Stimulated activated effector memory CD8-positive, alpha-beta T cell treated with anti-CD3 and anti-CD28 coated beads, Interleukin-12 subunit alpha, Interleukin-12 subunit beta, amount 100 ng/mL, for 72 hours (primary cell): ENCODE results near the gene TMEM178B.
"Not testable (repeated sequence)": the region's sequence is repeated elsewhere in the genome, so short reads cannot be mapped to it uniquely, and the experiment has no call there.

Source experiments
- ATAC-seq: fragments of 150-1000 bp; cut with Tn5 transposase; 2 replicates; pipeline ENCODE4 v1.10.0; 2021
- DNase-seq, 2 donors: peaks; one replicate each; pipeline ENCODE4 v3.0.0; 2021 to 2022; ENCODE audit warnings: low spot score in 2 of 2
- H3K27ac Mint-ChIP-seq: one replicate; pipeline ENCODE4 v1.8.0; 2022; ENCODE audit warnings: mild to moderate bottlenecking, mixed read lengths
- H3K36me3 Mint-ChIP-seq: one replicate; pipeline ENCODE4 v1.8.0; 2022; ENCODE audit warnings: mild to moderate bottlenecking, mixed read lengths
- H3K4me1 Mint-ChIP-seq: one replicate; pipeline ENCODE4 v1.8.0; 2022; ENCODE audit warnings: mixed read lengths
- H3K4me3 Mint-ChIP-seq: one replicate; pipeline ENCODE4 v1.8.0; 2022; ENCODE audit warnings: mild to moderate bottlenecking, mixed read lengths
- H3K9me3 Mint-ChIP-seq: one replicate; pipeline ENCODE4 v1.8.0; 2022; ENCODE audit warnings: mixed read lengths

The TMEM178B gene

DNA sequence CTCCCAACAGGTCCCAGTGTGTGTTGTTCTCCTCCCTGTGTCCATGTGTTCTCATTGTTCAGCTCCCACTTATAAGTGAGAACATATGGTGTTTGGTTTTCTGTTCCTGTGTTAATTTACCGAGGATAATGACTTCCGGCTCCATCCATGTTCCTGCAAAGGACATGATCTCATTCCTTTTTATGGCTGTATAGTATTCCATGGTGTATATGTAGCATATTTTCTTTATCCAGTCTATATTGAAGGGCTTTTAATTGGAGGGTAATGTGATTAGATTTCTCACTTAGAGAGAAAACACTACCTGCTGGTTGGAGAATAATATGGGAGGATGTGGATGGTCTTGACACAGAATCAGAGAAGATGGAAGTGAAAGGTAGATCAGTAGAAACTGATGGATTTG is 256.4 kb downstream of the TMEM178B start:
- not testable (repeated sequence) for H3K36me3 Mint-ChIP-seq, H3K4me1 Mint-ChIP-seq, DNase-seq, H3K27ac Mint-ChIP-seq, H3K4me3 Mint-ChIP-seq, ATAC-seq, H3K9me3 Mint-ChIP-seq

- peaks cover 13% of the 10 kb centered on the region for H3K36me3 Mint-ChIP-seq
- H3K4me1 Mint-ChIP-seq: no peaks in the 10 kb centered on the region
- no peak for ATAC-seq
- H3K4me3 Mint-ChIP-seq: no peak overlapping the region
- no peak for DNase-seq
- H3K9me3 Mint-ChIP-seq: peaks cover 7% of the 10 kb centered on the region
- H3K27ac Mint-ChIP-seq: no peak overlapping the region
Observed at GRCh38 chr7:141333459-141333858, 259.6 kb downstream of the TMEM178B start.

GRCh38 chr7:141335164-141335563 is 261.3 kb downstream of the TMEM178B start:
- ATAC-seq (no peak), DNase-seq (no peak)
- no peak overlapping the region for H3K4me3 Mint-ChIP-seq
- H3K9me3 Mint-ChIP-seq: peaks cover 7% of the 10 kb centered on the region
- H3K4me1 Mint-ChIP-seq: no peaks in the 10 kb centered on the region
- peaks cover 13% of the 10 kb centered on the region for H3K36me3 Mint-ChIP-seq
- H3K27ac Mint-ChIP-seq: no peak overlapping the region

GRCh38 chr7:141339603-141340002 is 265.7 kb downstream of the TMEM178B start:
- Mint-ChIP-seq H3K27ac (no peak overlapping the region), H3K9me3 (peaks cover 7% of the 10 kb centered on the region), H3K4me1 (no peaks in the 10 kb centered on the region), H3K4me3 (no peak overlapping the region), H3K36me3 (peaks cover 13% of the 10 kb centered on the region)
- DNase-seq (no peak), ATAC-seq (no peak)

- Mint-ChIP-seq H3K4me3 (no peak overlapping the region), H3K4me1 (no peaks in the 10 kb centered on the region), H3K36me3 (peaks cover 13% of the 10 kb centered on the region), H3K27ac (no peak overlapping the region), H3K9me3 (peaks cover 5% of the 10 kb centered on the region)
- DNase-seq (no peak), ATAC-seq (no peak)
Observed at GRCh38 chr7:141340991-141341390, 267.1 kb downstream of the TMEM178B start.

DNA sequence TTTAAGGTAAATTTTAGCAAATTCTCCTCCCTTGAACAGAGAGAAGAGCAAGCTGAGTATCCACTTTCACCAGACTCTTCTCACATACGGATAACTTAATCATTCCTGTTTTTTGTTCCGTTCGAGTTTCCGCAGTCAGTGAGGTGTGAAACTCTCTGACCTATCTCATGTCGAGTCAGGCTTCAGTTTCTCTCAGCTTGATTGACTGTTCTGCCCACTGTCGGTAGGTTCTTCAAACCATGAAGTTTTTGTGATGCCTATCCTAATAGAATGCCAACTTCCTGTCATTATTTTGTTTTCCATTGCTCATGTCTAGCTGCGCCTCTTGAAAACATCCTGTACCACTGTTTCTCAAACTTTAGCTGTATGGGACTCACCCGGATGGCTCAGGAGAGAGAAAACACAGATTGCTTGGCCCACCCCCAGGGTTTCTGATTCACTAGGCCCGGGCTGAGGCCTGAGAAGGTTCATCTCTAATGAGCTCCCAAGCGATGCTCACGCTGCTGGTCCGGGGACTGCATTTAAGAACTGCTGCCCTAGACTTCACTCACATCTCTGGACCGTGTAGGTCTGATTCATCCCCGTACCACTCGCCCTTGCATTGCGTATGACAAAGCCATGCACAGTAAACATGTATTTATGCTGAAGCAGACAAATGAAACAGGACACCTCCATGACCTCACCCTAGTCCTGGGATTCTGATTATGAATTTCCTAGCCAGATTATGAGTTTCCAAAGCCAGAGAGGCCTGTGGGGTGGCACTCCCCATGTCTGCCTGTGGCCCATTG is 269.0 kb downstream of the TMEM178B start:
- Mint-ChIP-seq H3K27ac (no peak overlapping the region), H3K4me3 (no peak overlapping the region), H3K4me1 (no peaks in the 10 kb centered on the region), H3K36me3 (no peaks in the 10 kb centered on the region), H3K9me3 (no peaks in the 10 kb centered on the region)
- DNase-seq: no peak
- ATAC-seq: no peak

GRCh38 chr7:141344153-141344935 is 270.5 kb downstream of the TMEM178B start:
- Mint-ChIP-seq H3K4me3 (no peak overlapping the region), H3K36me3 (no peaks in the 10 kb centered on the region), H3K9me3 (no peaks in the 10 kb centered on the region), H3K27ac (no peak overlapping the region), H3K4me1 (no peaks in the 10 kb centered on the region)
- ATAC-seq: no peak
- DNase-seq: no peak

- ATAC-seq (no peak), DNase-seq (no peak)
- H3K9me3 Mint-ChIP-seq: no peaks in the 10 kb centered on the region
- no peaks in the 10 kb centered on the region for H3K36me3 Mint-ChIP-seq
- no peak overlapping the region for H3K27ac Mint-ChIP-seq
- no peak overlapping the region for H3K4me3 Mint-ChIP-seq
- no peaks in the 10 kb centered on the region for H3K4me1 Mint-ChIP-seq
Observed at GRCh38 chr7:141348728-141349127, 274.9 kb downstream of the TMEM178B start.

DNA sequence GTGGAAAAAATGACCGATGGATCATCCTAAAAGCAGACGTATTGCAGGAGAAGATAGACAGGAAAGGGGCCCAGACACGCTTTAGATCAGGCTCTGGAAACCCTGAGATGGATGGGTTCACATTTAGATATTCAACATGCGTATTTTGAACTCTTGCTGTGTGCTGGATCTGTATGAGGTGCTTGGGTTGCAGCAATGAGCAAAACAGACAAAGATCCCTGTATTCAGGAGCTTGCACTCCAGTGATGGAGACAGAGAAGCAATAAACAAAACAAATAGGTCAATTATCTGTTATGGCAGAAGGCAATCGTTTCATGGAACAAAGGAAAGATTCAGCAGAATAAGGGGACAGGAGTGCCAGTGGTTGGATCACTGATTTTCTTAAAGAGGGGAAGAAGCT is 275.5 kb downstream of the TMEM178B start:
- Mint-ChIP-seq H3K9me3 (no peaks in the 10 kb centered on the region), H3K27ac (no peak overlapping the region), H3K4me3 (no peak overlapping the region), H3K36me3 (no peaks in the 10 kb centered on the region), H3K4me1 (no peaks in the 10 kb centered on the region)
- DNase-seq (no peak), ATAC-seq (no peak)

DNA sequence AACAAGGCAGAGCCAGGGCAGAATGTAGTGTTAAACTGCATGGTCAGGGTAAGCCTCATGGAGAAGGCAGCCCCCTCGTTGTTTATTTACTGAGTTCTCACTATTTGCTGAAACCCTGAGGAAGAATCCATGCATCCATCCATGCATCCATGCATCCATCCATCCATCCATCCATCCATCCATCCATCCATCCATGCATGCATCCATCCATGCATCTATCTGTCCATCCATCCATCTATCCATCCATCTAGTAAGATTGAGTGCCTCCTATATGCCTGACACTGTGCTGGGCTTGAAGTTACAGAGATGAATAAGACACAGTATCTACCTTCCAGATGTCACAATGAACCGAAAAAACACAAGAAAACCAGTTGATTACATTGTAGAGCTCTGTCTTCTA is 275.9 kb downstream of the TMEM178B start:
- Mint-ChIP-seq H3K4me3 (no peak overlapping the region), H3K4me1 (no peaks in the 10 kb centered on the region), H3K9me3 (no peaks in the 10 kb centered on the region), H3K27ac (no peak overlapping the region), H3K36me3 (no peaks in the 10 kb centered on the region)
- DNase-seq (no peak), ATAC-seq (no peak)

GRCh38 chr7:141351175-141351574 is 277.3 kb downstream of the TMEM178B start:
- Mint-ChIP-seq H3K4me3 (no peak overlapping the region), H3K27ac (no peak overlapping the region), H3K36me3 (no peaks in the 10 kb centered on the region), H3K4me1 (no peaks in the 10 kb centered on the region), H3K9me3 (no peaks in the 10 kb centered on the region)
- DNase-seq: no peak
- no peak for ATAC-seq

DNA sequence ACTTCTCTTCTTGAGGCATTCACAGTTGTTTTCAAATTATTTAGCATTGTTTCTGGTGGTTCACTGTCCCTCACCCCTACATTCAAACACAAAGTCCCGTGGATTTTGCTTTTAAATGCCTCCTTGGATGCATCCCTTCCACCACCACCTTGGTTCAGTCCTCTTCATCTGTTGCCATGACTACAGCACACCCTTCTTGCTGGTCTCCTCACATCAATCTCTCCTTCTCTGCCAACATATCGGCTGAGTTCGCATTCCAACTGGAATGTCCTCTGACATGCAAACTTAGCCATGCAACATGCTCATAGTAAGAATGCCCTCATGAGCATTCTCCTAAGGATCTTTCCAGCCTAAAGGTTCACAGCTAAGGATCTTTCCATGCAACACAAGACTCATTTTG is 279.1 kb downstream of the TMEM178B start:
- no peak overlapping the region for H3K27ac Mint-ChIP-seq
- H3K9me3 Mint-ChIP-seq: no peaks in the 10 kb centered on the region
- H3K4me1 Mint-ChIP-seq: no peaks in the 10 kb centered on the region
- no peak overlapping the region for H3K4me3 Mint-ChIP-seq
- no peaks in the 10 kb centered on the region for H3K36me3 Mint-ChIP-seq
- ATAC-seq (no peak), DNase-seq (no peak)

GRCh38 chr7:141354251-141354650 is 280.4 kb downstream of the TMEM178B start:
- no peaks in the 10 kb centered on the region for H3K9me3 Mint-ChIP-seq
- H3K4me1 Mint-ChIP-seq: no peaks in the 10 kb centered on the region
- no peak overlapping the region for H3K4me3 Mint-ChIP-seq
- H3K27ac Mint-ChIP-seq: no peak overlapping the region
- no peaks in the 10 kb centered on the region for H3K36me3 Mint-ChIP-seq
- ATAC-seq: peak; percentile 74
- no peak for DNase-seq

GRCh38 chr7:141355032-141355431 is 281.2 kb downstream of the TMEM178B start:
- Mint-ChIP-seq H3K36me3 (no peaks in the 10 kb centered on the region), H3K9me3 (no peaks in the 10 kb centered on the region), H3K27ac (no peak overlapping the region), H3K4me1 (no peaks in the 10 kb centered on the region), H3K4me3 (no peak overlapping the region)
- ATAC-seq: no peak
- DNase-seq: no peak

DNA sequence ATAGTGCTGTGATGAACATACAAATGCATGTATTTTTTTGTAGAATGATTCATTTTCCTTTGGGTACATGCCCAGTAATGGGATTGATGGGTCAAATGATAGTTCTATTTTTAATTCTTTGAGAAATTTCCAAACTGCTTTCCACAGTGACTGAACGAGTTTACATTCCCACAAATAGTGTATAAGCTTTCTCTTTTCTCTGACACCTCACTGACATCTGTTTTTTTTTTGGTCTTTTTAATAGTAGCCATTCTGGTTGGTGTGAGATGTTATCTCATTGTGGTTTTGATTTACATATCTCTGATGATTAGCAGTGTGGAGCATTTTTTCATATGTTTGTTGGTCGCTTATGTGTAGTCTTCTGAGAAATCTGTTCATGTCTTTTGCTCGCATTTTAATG is 282.3 kb downstream of the TMEM178B start:
- ATAC-seq: no peak

DNA sequence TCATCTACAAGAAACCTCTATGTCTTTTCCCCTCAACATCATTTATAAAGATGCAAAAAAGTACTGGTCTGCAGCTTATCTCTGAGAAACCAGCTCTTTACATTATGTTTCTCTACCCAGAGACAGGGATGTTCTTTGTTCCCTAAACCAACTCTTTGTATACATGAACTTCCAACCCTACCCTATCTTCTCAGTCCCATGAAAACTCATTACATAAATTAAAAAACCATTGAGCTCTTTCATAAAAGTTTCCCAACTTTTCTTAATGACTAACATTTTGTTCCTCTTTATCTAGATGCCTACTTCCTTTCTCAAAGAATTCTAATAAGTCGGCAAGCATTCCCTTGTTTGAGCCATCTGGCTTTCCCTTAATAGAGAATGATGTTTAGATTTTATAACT is 284.5 kb downstream of the TMEM178B start:
- Mint-ChIP-seq H3K4me1 (no peaks in the 10 kb centered on the region), H3K36me3 (no peaks in the 10 kb centered on the region), H3K27ac (no peak overlapping the region), H3K9me3 (no peaks in the 10 kb centered on the region), H3K4me3 (no peak overlapping the region)
- ATAC-seq (no peak), DNase-seq (no peak)

More for the DNA sequence above, 282.3 kb downstream of the TMEM178B start:
- Mint-ChIP-seq H3K9me3 (no peaks in the 10 kb centered on the region), H3K36me3 (no peaks in the 10 kb centered on the region), H3K4me1 (no peaks in the 10 kb centered on the region), H3K4me3 (no peak overlapping the region), H3K27ac (no peak overlapping the region)
- DNase-seq: no peak
